Transverse colon (tissue), 4 donors: ENCODE data around the gene ITPR2. TPM values are rescaled to one million over a fixed set of nuclear protein-coding genes. Genes with fewer than 3 reads are reported as not detected.

Experiments
- DNase-seq: peaks from one replicate; pipeline ENCODE4 v3.0.0-alpha.2; 2019
- H3K27ac ChIP-seq, 4 donors: fragments of 200-600 bp; sonication (generic); 2 replicates each; pipeline ENCODE4 v1.5.1; 2016 to 2018; ENCODE audit warnings: inconsistent platforms in 4 of 4
- H3K27me3 ChIP-seq: fragments of 200-600 bp; sonication (generic); 2 replicates; pipeline ENCODE4 v1.5.1; 2017; ENCODE audit warnings: inconsistent platforms
- H3K36me3 ChIP-seq, 4 donors: fragments of 200-600 bp; sonication (generic); 2 replicates each; pipeline ENCODE4 v1.5.1; 2017 to 2019; ENCODE audit warnings: inconsistent platforms in 4 of 4
- H3K4me1 ChIP-seq, 4 donors: fragments of 200-600 bp; sonication (generic); 2 replicates each; pipeline ENCODE4 v1.5.1; 2017 to 2020; ENCODE audit warnings: inconsistent platforms in 4 of 4
- H3K4me3 ChIP-seq, 4 donors: fragments of 200-600 bp; sonication (generic); 1 replicate in 1 of 4; 2 replicates in 3 of 4; pipeline versions ENCODE4 v1.5.1 to v1.6.1; 2017 to 2019; ENCODE audit warnings: inconsistent platforms in 4 of 4
- H3K9me3 ChIP-seq, 2 donors: fragments of 200-600 bp; sonication (generic); 2 replicates each; pipeline ENCODE4 v1.5.1; 2017 to 2019; ENCODE audit warnings: inconsistent platforms in 2 of 2
- CTCF ChIP-seq, 5 experiments: fragments of 200-600 bp in 3 of 5; fragments of 450-650 bp in 2 of 5; sonication (generic) in 3 of 5; IDR thresholded peaks; 1 replicate in 2 of 5; 2 replicates in 3 of 5; pipeline ENCODE4 v1.5.1; 2016 to 2017; ENCODE audit warnings: antibody characterized with exemption in 5 of 5, inconsistent platforms in 3 of 5, mild to moderate bottlenecking in 2 of 5, moderate library complexity in 1 of 5
- EP300 ChIP-seq: sonication (generic); formaldehyde crosslinking; IDR thresholded peaks from one replicate; pipeline ENCODE4 v1.6.1; 2017; ENCODE audit warnings: antibody characterized with exemption, low read depth
- POLR2A ChIP-seq: fragments of 450-650 bp; IDR thresholded peaks from one replicate; pipeline ENCODE4 v1.6.1; 2016; ENCODE audit warnings: antibody characterized with exemption, mild to moderate bottlenecking, moderate library complexity
- POLR2AphosphoS5 ChIP-seq, 3 donors: sonication (generic); formaldehyde crosslinking; IDR thresholded peaks; one replicate each; pipeline ENCODE4 v1.6.1; 2016; ENCODE audit warnings: antibody characterized with exemption in 3 of 3
- WGBS, 2 donors: methylation state at CpG; one replicate each; pipeline ENCODE4 v1.1.5; 2018; ENCODE audit warnings: low coverage in 1 of 2; 5-methylcytosine and 5-hydroxymethylcytosine counted together
- in situ Hi-C, 4 donors: fragments of 200-750 bp; cut with MboI; loops; one replicate each; pipeline versions ENCODE4 v1.15.0 to v1.15.1; 2017; ENCODE audit warnings: low sequenced_read_pairs in 3 of 4, low pct_ligation_motif_present in 1 of 4, low pct_unique_long_range_greater_than_20kb in 1 of 4
- intact Hi-C: fragments of 100-400 bp; cut with DNase I; formaldehyde crosslinking; loops from one replicate; pipeline ENCODE4 v1.15.1; 2023; ENCODE audit warnings: low total_unique reads
- total RNA-seq, 4 donors: library from RNA; depleted of rRNA; stranded (reverse); fragments of >200 nt; gene quantifications; one replicate each; pipeline ENCODE4 v1.1.0, GENCODE V29; 2016

Gene ITPR2
- total RNA-seq, 4 donors from 2014 or later = 29.8 to 60.5 (median 41.2) TPM

- in situ Hi-C loops (loop anchor here in 1 of 4 donors (25.0 kb wide), 1 partner anchor 93 kb away; no protein-coding TSS in a partner anchor), intact Hi-C loops (no loop called here)
- H3K27me3 ChIP-seq = no peaks in the 10 kb centered on the region
- no peak overlapping the region for H3K27ac ChIP-seq
- TF ChIP-seq POLR2A = no peak
- TF ChIP-seq POLR2AphosphoS5 (IDR thresholded peaks at IDR 0.05) = no peak
- TF ChIP-seq CTCF (IDR thresholded peaks at IDR 0.05) = no peak
- TF ChIP-seq EP300 = no peak
- no peak overlapping the region for H3K4me3 ChIP-seq
- no peaks in the 10 kb centered on the region for H3K4me1 ChIP-seq
- DNase-seq = no peak
- WGBS, 2 donors = 97 to 100% methylated on average over 2 of the region's 2 CpGs
- no peaks in the 10 kb centered on the region for H3K9me3 ChIP-seq
- no peaks in the 10 kb centered on the region for H3K36me3 ChIP-seq
These were observed 138.6 kb downstream of the ITPR2 start for GRCh38 chr12:26694402-26694801.

- Histone ChIP-seq H3K9me3 (no peaks in the 10 kb centered on the region), H3K4me3 (no peak overlapping the region), H3K27ac (no peak overlapping the region), H3K27me3 (no peaks in the 10 kb centered on the region), H3K36me3 (no peaks in the 10 kb centered on the region), H3K4me1 (no peaks in the 10 kb centered on the region)
- TF ChIP-seq POLR2AphosphoS5 (IDR thresholded peaks at IDR 0.05) = no peak
- no peak for TF ChIP-seq EP300
- no peak for TF ChIP-seq POLR2A
- no peak for TF ChIP-seq CTCF (IDR thresholded peaks at IDR 0.05)
- intact Hi-C loops (no loop called here), in situ Hi-C loops (loop anchor here in 1 of 4 donors (25.0 kb wide), 1 partner anchor 95 kb away; no protein-coding TSS in a partner anchor)
- 81 to 88% methylated on average over 4 of the region's 4 CpGs for WGBS, 2 donors
- DNase-seq = no peak
These were observed 140.6 kb downstream of the ITPR2 start for GRCh38 chr12:26692407-26692806.

GRCh38 chr12:26691234-26691970 is 141.6 kb downstream of the ITPR2 start:
- no peak overlapping the region for H3K4me3 ChIP-seq
- H3K27me3 ChIP-seq = no peaks in the 10 kb centered on the region
- WGBS, 2 donors = 80 to 89% methylated on average over 9 to 15 of the region's 15 CpGs
- in situ Hi-C loops = loop anchor here in 1 of 4 donors (25.0 kb wide), 1 partner anchor 96 kb away; no protein-coding TSS in a partner anchor
- intact Hi-C loops = no loop called here
- no peak for TF ChIP-seq CTCF (IDR thresholded peaks at IDR 0.05)
- no peak for TF ChIP-seq POLR2AphosphoS5 (IDR thresholded peaks at IDR 0.05)
- TF ChIP-seq EP300 = no peak
- TF ChIP-seq POLR2A = no peak
- no peaks in the 10 kb centered on the region for H3K4me1 ChIP-seq
- no peaks in the 10 kb centered on the region for H3K9me3 ChIP-seq
- H3K27ac ChIP-seq = no peak overlapping the region
- no peak for DNase-seq
- no peaks in the 10 kb centered on the region for H3K36me3 ChIP-seq

- TF ChIP-seq POLR2A = no peak
- TF ChIP-seq POLR2AphosphoS5 (IDR thresholded peaks at IDR 0.05) = no peak
- TF ChIP-seq EP300 = no peak
- no peak for TF ChIP-seq CTCF (IDR thresholded peaks at IDR 0.05)
- H3K4me1 ChIP-seq = no peaks in the 10 kb centered on the region
- DNase-seq = no peak
- no peaks in the 10 kb centered on the region for H3K9me3 ChIP-seq
- no peaks in the 10 kb centered on the region for H3K36me3 ChIP-seq
- 85 to 87% methylated on average over 1 of the region's 1 CpG for WGBS, 2 donors
- H3K4me3 ChIP-seq = no peak overlapping the region
- no peaks in the 10 kb centered on the region for H3K27me3 ChIP-seq
- H3K27ac ChIP-seq = no peak overlapping the region
- in situ Hi-C loops (loop anchor here in 1 of 4 donors (25.0 kb wide), 1 partner anchor 97 kb away; no protein-coding TSS in a partner anchor), intact Hi-C loops (no loop called here)
These were observed 142.4 kb downstream of the ITPR2 start for GRCh38 chr12:26690601-26691000.
